Endothelial cell of hepatic sinusoid (primary cell): ENCODE data around the gene PTPRG.

Experiments
- in situ Hi-C: cut with HindIII; loops from 2 replicates; pipeline ENCODE4 v1.10.0; 2017; ENCODE audit warnings: low sequenced_read_pairs

The PTPRG gene

DNA sequence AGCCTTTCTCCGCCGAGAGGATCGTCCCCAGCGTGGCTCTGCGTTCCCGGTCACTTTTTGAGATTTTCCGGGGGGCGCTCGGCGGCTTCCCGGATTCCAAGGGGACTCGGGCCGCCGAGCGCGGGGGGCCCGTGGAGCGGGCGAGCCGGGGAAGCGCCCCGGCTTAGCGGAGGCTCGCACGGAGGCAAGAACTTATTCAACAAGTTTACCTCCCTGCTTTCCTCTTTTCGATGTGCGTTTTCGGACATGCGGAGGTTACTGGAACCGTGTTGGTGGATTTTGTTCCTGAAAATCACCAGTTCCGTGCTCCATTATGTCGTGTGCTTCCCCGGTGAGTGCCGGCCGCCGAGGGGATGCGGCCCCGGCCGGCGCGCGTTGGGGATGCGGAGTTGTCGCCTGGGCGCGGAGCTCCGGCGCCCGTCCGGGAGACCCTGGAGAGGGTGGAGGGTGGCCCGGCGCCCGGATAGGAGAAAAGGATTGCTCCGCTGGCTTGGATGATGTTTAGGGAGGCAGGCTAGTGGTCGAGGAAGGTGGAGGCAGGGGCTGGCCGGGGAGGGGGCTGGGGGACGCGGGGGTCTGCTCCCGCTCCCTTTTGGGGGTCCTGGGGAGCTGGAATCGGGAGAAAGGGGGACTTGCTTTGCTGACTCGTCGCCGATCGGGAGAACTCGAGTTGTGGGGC lies 810 bp downstream of the PTPRG start:
- in situ Hi-C loops, result loop anchor here (5.0 kb wide), 1 partner anchor 80 kb away; no protein-coding TSS in a partner anchor

DNA sequence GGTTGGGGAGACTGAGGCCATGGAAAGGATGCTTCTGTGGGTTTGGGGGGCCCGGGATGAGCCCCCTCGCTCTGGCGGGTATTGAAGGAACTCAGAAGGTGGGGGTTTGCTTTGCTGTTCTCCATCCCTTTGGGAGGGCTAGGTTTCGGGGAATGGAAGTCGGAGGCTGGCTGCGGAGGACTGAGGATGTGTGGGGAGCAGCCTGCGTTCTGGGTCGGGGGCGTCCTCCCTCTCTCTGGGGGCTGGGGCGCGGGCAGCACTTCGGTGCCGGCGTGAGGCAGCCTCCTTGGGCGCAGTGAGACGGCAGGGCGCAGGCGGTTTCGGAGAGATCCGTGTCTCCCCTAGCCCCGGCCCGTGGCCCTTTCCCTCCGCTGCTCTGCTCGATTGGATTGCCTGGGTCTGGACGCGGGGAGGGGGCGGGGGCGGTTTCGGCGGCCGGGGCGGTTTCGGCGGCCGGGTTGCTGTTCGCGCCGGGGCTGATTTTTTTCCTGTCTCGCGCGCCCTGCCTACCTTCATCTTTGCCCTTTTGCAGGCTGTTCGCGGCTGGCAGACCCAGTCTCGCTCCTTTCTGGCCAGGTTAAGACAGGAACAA lies 1.4 kb downstream of the PTPRG start:
- in situ Hi-C loops, result loop anchor here (5.0 kb wide), 1 partner anchor 79 kb away; no protein-coding TSS in a partner anchor

DNA sequence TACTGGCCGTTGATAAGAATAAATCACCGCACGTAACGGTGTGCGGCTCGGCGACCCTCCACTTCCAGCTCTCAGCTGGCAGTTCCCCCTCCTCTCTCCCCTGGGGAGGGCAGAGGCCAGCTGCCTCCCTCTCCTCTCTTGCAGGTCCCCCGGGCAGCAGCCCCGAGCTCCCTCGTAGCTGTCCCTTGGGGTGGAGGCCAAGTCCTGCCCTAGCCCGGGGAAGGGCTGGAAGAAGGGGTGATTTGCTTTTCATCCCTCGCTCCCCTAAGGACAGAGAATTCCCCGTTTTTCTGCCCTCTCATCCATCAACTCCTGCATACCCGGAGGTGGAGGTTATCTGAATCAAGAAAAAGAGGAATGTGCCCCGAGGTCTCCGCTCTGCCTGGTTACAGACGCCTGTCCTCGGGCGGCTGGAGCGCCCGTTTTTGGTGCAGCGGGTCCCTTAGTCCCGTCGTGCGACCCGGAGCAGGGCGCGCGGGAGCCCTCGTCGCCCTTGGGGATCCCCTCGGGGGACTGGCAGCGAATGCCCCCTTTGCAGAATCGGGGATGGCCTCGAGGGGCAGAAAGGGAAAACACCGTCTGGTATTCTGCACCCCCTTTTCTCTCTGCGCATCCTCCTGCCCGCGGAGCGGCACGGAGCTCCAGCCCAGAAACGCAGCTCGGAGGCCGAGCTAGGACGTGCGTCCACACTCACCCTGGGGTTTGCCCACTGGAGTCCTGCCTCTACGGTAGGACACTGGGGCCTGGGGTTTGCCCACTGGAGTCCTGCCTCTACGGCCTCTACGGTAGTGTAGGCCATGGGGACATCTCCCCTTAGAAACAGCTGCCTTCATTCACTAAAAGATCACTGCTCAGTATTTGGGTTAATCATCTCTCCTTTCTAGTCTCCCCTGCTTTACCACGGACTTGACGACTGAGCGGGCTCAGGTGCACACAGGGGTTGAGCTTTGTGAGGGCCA lies 2.2 kb downstream of the PTPRG start:
- in situ Hi-C loops, result loop anchor here (5.0 kb wide), 1 partner anchor 79 kb away; no protein-coding TSS in a partner anchor

DNA sequence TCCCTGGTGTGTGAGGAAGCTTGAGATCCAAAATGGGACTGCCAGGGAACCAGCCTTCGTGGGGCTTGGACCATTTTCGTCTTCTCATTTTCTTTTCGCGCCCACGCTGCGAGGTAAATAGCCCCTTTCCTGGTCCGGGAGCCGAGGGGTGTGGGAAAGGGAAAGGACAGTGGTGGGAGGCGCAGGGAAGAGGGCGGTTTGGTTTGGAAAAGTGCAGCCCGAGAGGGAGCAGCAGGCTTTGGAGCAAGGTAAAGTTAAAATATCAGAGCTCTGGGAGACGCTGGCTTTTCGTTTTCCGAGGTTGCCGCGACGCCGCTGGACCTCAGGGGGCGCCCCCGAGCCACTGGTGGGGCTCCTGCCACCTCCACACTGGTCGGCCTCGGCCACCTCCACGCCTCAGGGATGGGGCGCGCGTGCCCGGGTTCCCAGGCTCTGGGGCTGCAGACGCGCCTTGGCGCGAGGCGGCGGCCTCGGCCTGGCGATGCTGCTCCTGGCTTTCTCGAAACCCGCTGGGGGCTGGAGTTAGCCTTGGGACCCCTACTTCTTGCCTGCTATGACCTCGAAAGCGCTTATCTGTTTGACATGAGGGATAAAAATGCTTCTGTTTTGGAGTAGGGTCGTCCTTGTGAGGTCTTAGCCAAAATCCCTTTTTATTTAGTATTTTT lies 3.2 kb downstream of the PTPRG start:
- in situ Hi-C loops, result loop anchor here (5.0 kb wide), 1 partner anchor 78 kb away; no protein-coding TSS in a partner anchor

DNA sequence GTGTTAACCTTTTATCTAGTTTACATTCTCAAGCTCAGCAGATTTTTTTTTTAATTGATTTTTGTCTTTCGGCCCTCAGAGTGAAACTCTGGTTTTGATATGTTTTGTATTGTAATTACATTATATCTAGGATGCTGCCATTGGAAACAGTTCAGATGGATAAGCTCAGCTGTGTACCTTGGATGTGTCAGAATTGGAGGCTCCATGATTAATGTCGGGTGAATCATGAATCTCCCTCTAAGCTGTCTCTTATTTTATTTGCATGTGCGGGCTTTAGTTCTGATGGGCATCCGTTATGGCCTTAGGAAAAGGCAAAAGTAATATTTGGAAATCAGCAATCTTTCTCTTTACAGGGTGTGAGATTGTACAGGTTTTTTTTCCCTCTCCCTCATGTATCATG lies 4.2 kb downstream of the PTPRG start:
- in situ Hi-C loops, result no loop called here

DNA sequence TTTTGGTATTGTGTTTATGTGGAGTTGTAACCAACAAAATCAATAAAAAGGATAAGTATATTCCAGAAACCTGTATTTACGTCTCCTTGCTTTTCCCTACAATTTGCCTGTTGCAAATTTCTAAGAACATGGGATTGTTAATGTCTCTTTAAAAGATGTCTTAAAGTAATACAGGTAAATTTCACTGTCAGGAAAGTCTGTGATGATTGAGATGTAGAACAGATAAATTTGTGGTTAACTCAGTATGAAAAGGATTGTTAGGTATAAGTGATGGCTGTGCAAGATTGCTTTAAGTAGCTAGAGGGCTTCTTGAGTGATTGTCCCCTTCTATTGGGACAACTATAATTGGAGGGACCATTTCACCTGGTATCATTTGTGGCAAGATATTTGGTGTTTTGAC lies 6.8 kb downstream of the PTPRG start:
- in situ Hi-C loops, result no loop called here

DNA sequence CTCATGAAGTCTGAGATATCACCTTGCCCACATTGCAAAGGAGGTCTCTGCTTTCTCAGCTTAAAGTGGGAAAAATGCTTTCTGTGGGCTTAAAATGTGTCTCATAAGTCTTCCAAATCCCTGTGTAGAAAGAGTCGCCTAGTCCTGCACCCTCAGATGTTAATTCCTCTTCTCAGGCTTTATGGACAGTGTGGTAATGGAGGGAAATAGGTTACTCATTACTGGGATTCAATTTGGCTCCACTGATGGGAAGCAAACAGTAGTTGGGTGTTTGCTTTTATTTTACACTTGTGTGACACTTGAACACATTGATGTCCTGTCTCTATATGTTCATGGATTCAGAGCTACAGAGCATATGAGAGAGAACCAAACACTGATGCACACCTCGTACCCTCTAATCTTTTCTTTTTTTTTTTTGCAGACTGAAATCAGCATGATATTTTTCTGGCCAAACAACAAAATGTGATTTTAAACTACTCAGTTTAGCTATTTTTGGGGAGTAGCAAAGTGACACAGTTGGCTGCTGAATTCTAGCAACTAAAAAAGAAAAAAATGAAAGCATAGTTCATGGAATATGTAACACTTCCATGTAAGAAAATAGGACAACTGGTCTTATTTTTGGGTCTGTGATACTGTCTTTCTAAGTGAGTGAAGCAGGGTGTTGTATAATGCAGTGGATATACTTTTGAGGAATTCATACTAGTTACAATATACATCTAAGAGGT lies 8.6 kb downstream of the PTPRG start:
- in situ Hi-C loops, result no loop called here

DNA sequence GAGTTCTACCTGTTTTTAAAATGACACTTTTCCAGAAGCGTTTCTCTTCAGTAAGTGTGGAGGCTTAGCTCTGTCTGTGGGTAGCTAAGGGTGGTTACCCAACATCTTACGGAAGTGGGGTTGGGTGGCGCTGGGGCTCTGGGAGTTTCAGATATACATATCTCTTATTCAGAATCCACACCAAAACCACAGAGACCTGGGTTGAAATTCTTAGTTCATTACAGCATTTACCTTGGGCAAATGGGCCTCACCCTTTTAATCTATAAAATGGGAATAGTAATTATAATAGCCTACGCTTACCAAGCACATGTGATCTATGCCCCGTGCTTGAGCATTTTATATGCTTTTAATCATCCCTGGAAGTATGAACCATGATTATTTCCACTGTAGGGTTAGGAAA lies 9.4 kb downstream of the PTPRG start:
- in situ Hi-C loops, result no loop called here

DNA sequence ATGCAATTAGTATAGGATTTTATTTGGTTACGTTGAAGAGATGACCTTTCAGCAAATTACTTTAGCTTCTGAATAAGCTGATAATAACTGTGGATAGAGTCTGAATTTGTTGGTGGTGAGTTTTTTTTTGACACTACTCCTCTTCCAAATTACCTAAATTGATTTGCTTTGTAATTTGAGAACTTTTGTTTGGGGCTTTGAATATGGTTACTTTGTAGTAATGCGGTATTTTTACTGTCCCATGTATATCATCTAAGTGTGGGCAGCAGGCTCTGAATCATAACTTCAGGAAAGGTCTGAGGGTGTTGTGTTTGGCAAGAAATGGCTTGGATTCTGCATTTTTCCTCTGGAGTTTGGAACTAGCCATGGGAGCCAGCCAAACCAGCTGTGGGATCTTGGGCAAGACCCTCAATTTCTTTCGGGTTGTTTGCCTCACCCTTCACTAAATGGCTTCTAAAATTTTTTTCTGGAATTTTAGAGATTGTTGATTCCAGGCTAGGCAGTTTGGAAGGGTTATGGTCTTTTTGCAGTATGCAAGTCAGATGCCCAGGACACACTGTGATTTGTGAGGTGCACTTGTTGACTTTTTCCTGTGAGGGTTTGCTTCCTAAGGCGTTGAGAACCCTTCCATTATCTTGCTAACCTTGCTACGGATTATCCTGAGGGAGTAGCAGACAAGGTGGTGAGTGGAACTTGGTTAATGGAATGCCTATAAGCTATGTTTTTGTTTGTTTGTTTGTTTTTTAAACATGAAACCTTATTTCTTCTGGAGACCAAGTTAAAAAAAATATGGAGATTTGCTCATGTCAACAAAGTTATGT lies 10.4 kb downstream of the PTPRG start:
- in situ Hi-C loops, result no loop called here

DNA sequence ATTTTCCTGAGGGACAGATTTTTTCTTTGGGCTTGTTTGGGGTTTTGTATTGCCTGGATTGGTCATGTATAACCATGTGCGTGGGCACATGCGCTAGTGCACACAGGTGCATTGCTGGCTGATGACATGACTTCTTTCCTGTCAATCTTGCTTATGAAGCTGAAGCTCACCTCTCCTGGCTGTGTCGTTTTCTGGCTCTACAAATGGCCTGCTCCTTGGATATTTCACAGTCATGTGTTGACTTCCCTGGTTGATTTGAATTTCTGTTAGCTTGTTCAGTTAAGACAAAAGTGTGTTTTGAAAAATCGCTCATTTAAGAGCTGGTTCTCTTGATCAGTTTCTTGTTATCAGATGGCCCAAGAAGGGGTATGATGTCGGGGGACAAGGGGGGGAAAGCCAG lies 11.5 kb downstream of the PTPRG start:
- in situ Hi-C loops, result no loop called here

DNA sequence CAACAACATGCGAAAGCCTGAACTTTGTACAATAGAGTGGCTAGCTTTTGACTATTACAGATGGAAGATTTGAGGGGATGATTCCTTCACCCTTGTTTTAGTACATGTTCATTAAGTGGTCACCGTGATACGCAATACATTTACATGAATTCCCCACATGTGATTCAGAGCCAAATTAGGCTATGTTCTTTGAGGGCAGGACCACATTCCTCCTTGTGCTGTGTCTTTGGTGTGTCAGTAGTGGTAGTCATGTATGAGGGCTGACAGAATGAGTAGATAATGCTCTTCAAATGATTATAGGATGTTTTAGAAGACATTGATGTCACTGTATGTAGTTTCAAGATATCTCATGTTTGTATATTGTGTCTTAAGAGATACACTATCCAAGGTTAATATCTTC lies 12.1 kb downstream of the PTPRG start:
- in situ Hi-C loops, result no loop called here

DNA sequence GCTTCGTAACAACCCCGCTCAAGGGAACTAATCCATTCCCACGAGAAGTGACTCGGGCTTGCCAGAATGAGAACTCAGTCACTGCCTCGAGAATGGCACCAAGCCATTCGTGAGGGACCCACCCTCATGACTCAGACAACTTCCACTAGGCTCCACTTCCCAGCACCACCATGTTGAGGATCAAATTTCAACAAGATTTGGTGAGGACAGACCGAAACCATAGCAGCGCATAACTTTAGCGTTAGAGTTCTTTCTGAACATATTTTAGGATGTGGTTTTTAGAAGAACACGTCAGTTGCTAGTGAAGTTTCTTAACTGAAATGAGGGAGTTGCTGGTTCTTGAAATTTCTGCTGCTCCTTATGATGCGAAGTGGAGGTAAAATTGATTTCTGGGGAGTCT lies 13.5 kb downstream of the PTPRG start:
- in situ Hi-C loops, result no loop called here

DNA sequence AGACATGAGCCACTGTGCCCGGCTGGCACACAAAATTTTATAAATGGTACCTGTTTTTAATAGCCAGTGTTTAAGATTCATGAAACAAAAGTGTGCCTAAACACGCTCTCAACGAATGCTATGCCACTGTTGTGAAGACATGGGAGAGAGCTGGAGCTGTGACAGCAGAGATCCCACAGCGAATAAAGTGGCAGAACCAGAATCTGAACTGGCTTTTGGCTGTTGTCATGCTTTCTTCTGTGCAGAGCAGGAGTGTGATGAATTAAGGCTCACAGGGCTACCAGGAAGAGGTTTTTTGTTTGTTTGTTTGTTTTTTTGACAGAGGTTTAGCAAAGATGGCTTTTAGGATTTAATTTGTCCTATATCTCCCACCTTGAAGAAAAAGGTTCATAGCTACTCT lies 14.5 kb downstream of the PTPRG start:
- in situ Hi-C loops, result no loop called here

DNA sequence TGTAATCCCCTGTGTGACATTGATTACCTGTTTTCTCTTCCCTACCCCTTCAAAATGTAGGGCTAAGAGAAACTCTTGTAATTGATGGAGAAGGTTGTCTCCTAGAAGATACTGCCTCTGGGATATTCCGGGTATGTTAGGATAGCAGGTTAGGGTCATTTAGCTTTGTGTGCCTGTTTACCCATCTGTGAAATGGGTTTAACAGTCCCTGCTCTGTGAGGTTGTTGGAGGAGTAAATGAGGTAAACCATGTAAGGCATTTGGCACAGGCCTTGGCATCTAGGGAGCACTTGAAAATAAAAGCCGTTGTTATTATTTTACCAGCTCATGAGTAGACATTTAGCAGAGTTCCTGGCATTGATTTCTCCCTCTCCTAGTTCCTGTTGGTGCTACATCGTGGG lies 16.4 kb downstream of the PTPRG start:
- in situ Hi-C loops, result no loop called here

DNA sequence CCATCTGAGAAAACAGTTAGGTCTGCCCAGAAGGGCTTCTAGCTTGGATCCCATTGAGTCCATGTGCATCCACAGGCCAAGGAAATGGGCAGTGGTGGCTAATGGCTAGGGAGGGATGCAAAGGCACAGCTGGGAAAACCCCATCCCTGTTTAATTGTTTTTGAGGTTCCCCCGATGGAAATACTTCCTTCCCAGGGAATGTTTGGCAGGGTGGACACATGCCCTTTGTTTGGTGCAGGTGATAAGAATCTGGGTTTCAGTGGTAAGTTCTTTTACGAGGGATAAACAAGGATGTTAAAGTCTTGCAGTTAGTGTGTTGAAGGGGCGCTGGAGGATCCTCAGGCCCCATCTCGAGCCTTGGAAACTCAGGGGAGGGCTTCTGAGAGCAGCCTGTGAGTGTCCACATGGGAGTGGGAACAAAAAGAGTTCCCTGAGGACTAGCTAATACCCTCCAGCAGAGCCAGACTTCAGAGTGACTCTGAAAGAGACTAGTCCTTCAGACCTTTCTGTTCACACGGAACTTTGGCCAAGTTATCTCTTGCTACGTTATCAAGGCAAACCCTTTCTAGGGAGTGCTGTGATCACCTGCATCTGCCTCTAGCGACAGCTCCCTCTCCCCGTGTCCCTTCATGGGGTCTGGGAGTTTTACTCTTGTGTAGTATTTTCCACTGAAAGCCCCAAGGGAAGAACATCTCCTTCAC lies 17.4 kb downstream of the PTPRG start:
- in situ Hi-C loops, result no loop called here

DNA sequence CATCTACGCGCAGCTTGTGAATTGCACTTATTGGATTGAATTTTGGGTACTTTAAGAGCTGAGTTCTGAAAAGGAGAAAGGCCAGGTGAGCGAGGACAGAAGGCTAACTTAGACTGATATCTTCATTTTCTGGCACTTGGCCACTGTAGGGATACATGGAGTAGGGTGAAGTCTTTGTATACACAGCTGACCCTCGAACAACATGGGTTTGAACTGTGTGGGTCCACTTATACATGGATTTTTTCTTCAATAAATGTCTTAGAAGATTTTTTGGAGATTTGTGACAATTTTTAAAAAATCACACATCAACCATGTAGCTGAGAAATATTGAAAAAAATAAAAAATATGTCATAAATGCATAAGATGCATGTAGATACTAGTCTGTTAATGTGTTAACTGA lies 18.3 kb downstream of the PTPRG start:
- in situ Hi-C loops, result no loop called here

DNA sequence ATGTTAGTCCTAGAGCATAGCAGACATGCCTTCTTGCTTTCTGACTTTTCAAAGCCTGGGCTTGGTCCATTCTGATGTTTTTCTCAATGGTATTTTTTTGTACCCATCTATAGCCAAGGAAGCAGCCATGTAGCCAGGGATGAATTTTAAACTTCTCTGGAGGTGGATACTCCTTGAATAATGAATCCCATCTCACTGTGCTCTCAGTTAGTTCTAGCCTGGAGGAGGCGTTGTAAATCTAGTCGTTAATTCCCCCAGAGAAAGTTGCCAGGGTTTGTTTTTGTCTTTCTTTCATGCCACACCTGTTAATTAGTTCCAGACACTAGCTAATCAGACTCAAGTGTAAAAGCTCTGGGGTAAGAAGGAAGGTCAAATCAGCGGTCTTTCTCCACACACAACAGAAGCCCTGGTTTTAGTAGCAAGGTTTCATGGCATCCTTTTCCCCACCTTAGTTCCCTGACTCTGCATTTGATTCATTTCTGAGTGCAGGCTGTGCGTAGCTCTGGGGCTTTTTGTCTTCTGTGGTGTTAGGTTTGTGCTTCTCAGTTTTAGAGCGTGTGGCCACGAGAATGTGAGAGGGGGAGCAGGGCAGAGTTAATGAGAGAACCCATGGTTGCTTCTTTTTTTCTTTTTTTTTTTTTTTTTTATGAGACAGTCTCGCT lies 19.7 kb downstream of the PTPRG start:
- in situ Hi-C loops, result no loop called here

DNA sequence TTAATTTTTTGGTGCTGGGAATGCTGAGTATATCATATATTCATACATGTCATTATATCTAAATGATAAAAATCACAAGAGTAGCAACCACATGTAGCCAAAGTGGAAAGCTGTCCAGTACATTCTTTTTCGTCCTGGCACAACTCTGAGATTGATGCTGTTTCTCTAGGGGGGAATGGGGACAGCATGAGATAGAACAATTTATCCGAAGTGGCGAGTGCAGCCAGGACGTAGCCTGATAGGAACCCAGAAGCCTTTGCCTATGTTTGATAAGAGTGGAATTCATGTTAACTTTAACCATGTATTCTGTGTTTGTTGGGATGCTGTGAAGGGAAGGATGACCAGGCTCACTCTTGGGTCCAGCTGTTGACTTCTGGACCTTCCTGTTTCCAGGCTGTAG lies 20.9 kb downstream of the PTPRG start:
- in situ Hi-C loops, result no loop called here
